B cell (primary cell): ENCODE results near the gene MAML2. TPM values are rescaled to one million over a fixed set of nuclear protein-coding genes. Genes with fewer than 3 reads are reported as not detected.

ENCODE experiments used
- ATAC-seq: fragments of 200-7000 bp; cut with Tn5 transposase; one replicate; pipeline ENCODE4 v1.10.0; 2021; ENCODE audit warnings: low read depth, mild to moderate bottlenecking, moderate number of reproducible peaks, moderate library complexity
- CTCF ChIA-PET: fragments of 350-600 bp; sonication (Branson Sonifier 250); formaldehyde crosslinking; loops from one replicate; lab custom pipeline; 2021; ENCODE audit warnings: antibody characterized with exemption, inconsistent platforms; lab: Charles Lee
- POLR2A ChIA-PET: fragments of 350-600 bp; sonication (Branson Sonifier 250); formaldehyde crosslinking; loops from one replicate; lab custom pipeline; 2021; ENCODE audit warnings: antibody characterized with exemption; lab: Charles Lee
- DNase-seq: peaks from one replicate; pipeline ENCODE4 v3.0.0; 2013
- H2AFZ ChIP-seq: 2 replicates; pipeline ENCODE4 v1.6.1; 2012; ENCODE audit warnings: mild to moderate bottlenecking, low read depth, low read length; ENCODE audit not compliant: insufficient read depth, poor library complexity, severe bottlenecking
- H3K27ac ChIP-seq, 2 donors: 1 replicate in 1 of 2; 2 replicates in 1 of 2; pipeline ENCODE4 v1.5.1; 2012 to 2013; ENCODE audit warnings: low read length in 2 of 2, mild to moderate bottlenecking in 2 of 2, moderate library complexity in 1 of 2
- H3K27me3 ChIP-seq, 4 experiments: fragments of 200-600 bp in 1 of 4; sonication (generic) in 1 of 4; replicated peaks in 1 of 4; 1 replicate in 2 of 4; 2 replicates in 2 of 4; pipeline versions ENCODE4 v1.6.1 to v1.7.0; 2013 to 2016; ENCODE audit warnings: low read length in 3 of 4, mild to moderate bottlenecking in 2 of 4, mixed read lengths in 1 of 4, moderate library complexity in 1 of 4; ENCODE audit not compliant: insufficient read depth in 4 of 4, control insufficient read depth in 3 of 4; ENCODE audit errors: control extremely low read depth in 1 of 4
- H3K36me3 ChIP-seq, 2 experiments: replicated peaks in 1 of 2; 1 replicate in 1 of 2; 2 replicates in 1 of 2; pipeline versions ENCODE4 v1.6.1 to v1.7.1; 2013; ENCODE audit warnings: low read length in 1 of 2; ENCODE audit not compliant: insufficient read depth in 2 of 2, control insufficient read depth in 1 of 2; ENCODE audit errors: control extremely low read depth in 1 of 2, extremely low read depth in 1 of 2
- H3K4me1 ChIP-seq, 2 donors: fragments of 200-600 bp in 1 of 2; sonication (generic) in 1 of 2; 1 replicate in 1 of 2; 2 replicates in 1 of 2; pipeline versions ENCODE4 v1.5.1 to v1.6.1; 2013 to 2017; ENCODE audit warnings: low read length in 2 of 2; ENCODE audit not compliant: control insufficient read depth in 2 of 2, insufficient read depth in 2 of 2
- H3K4me2 ChIP-seq: replicated peaks from 2 replicates; pipeline ENCODE3; 2012; ENCODE audit warnings: mild to moderate bottlenecking, low read depth, low read length; ENCODE audit not compliant: poor library complexity, severe bottlenecking
- H3K4me3 ChIP-seq, 5 experiments: fragments of 200-600 bp in 1 of 5; sonication (generic) in 1 of 5; 1 replicate in 3 of 5; 2 replicates in 2 of 5; pipeline versions ENCODE4 v1.5.1 to v1.7.0; 2011 to 2016; ENCODE audit warnings: low read length in 4 of 5, mild to moderate bottlenecking in 4 of 5, low read depth in 2 of 5, control low read depth in 1 of 5, moderate library complexity in 1 of 5; ENCODE audit not compliant: insufficient read depth in 1 of 5; ENCODE audit errors: control extremely low read depth in 1 of 5, extremely low read depth in 1 of 5
- H3K79me2 ChIP-seq: fragments of 200-600 bp; sonication (generic); one replicate; pipeline ENCODE4 v1.6.0; 2016; ENCODE audit warnings: low read length; ENCODE audit not compliant: control insufficient read depth, insufficient read depth
- H3K9ac ChIP-seq: fragments of 200-600 bp; sonication (generic); 2 replicates; pipeline ENCODE4 v1.6.1; 2017; ENCODE audit warnings: mild to moderate bottlenecking, low read length, moderate library complexity
- H3K9me3 ChIP-seq, 3 donors: one replicate each; pipeline versions ENCODE4 v1.6.1 to v1.7.1; 2013; ENCODE audit warnings: low read length in 2 of 3; ENCODE audit not compliant: control insufficient read depth in 2 of 3, insufficient read depth in 1 of 3; ENCODE audit errors: control extremely low read depth in 1 of 3
- H4K20me1 ChIP-seq: 2 replicates; pipeline ENCODE4 v1.6.0; 2012; ENCODE audit warnings: mild to moderate bottlenecking, low read length; ENCODE audit not compliant: insufficient read depth, control insufficient read depth, poor library complexity, severe bottlenecking
- H3K27ac Mint-ChIP-seq: one replicate; pipeline ENCODE4 v1.8.0; 2021; ENCODE audit warnings: mixed read lengths
- H3K27me3 Mint-ChIP-seq: one replicate; pipeline ENCODE4 v1.8.0; 2021; ENCODE audit warnings: mixed read lengths
- H3K4me1 Mint-ChIP-seq: one replicate; pipeline ENCODE4 v1.8.0; 2021; ENCODE audit warnings: mixed read lengths
- H3K4me3 Mint-ChIP-seq: one replicate; pipeline ENCODE4 v1.8.0; 2021; ENCODE audit warnings: mixed read lengths
- H3K9me3 Mint-ChIP-seq: one replicate; pipeline ENCODE4 v1.8.0; 2022; ENCODE audit warnings: mixed read lengths; ENCODE audit not compliant: insufficient read depth
- CTCF ChIP-seq: fragments of 200-600 bp; IDR thresholded peaks from one replicate; pipeline ENCODE4 v1.8.0; 2022; ENCODE audit warnings: antibody characterized with exemption, mild to moderate bottlenecking
- EZH2 ChIP-seq: IDR thresholded peaks from 2 replicates; pipeline ENCODE4 v1.6.1; 2012; ENCODE audit warnings: borderline replicate concordance, low read depth, mild to moderate bottlenecking, moderate library complexity, low read length; ENCODE audit not compliant: insufficient read depth, poor library complexity, severe bottlenecking
- whole genome bisulfite sequencing: methylation state at CpG from one replicate; pipeline ENCODE4 v1.1.5; 2013; ENCODE audit warnings: missing lambda C conversion rate; ENCODE audit not compliant: insufficient coverage; 5-methylcytosine and 5-hydroxymethylcytosine counted together
- intact Hi-C: fragments of 100-400 bp; cut with micrococcal nuclease; formaldehyde crosslinking; loops from one replicate; pipeline ENCODE4 v1.10.0; 2022
- polyA plus RNA-seq: library from polyadenylated mRNA; depleted of rRNA; stranded (reverse); fragments of >200 nt; gene quantifications from 2 replicates; pipeline ENCODE4 v1.2.3, GENCODE V29; 2012
- total RNA-seq, 2 donors: library from RNA; stranded (reverse); fragments of 120-200 nt in 1 of 2; gene quantifications; 1 replicate in 1 of 2; 2 replicates in 1 of 2; pipeline versions ENCODE4 v1.2.3 to v1.2.4, GENCODE V29; 2013 to 2022

The MAML2 gene
- total and polyA plus RNA-seq, 2 donors (not counting 1 experiment from before 2014, with no cell fraction given): 10.7 to 26.4 TPM

DNA sequence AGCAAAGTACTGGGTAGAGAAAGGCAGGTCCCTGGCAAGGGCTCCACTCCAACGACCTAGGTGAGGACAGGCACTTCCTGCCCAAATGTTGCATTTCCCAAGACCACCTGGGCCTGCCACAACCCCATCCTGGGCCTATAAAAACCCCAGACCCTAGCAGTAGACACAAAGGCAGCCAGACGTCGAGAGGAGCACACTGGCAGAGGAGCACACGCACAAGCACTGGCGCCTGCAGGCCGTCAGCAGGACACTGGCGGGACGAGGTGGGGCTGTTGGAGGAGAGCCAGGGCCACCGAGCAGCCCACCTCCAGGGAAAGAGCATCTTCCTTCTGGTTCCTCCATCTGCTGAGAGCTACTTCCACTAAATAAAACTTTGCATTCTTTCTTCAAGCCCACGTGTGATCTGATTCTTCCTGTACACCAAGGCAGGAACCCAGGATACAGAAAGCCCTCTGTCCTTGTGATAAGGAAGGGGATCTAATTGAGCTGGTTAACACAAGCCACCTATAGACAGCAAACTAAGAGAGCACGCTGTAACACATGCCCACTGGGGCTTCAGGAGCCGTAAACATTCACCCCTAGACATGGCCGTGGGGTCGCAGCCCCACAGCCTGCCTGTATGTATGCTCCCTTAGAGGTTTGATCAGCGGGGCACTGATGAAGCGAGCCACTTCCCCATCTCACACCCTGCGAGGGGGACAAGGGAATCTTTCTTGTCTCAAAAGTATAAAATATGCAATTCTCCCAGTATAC is 329.4 kb downstream of the MAML2 start:
- ChIA-PET CTCF (interaction anchor here (1.1 to 2.0 kb wide), 3 partner anchors 13 to 330 kb away, joined by 4 to 8 read pairs (median 5); partner anchors contain the start of gene MAML2), POLR2A (no interaction called here)
- ATAC-seq: peak; percentile 34
- H3K4me3 ChIP-seq: no peak overlapping the region
- no peaks in the 10 kb centered on the region for H3K36me3 ChIP-seq
- peak; percentile 38 for DNase-seq
- H3K27me3 ChIP-seq: no peaks in the 10 kb centered on the region
- H2AFZ ChIP-seq: peak overlapping the region; percentile 59
- peak overlapping the region; percentile 19 for H3K4me2 ChIP-seq
- TF ChIP-seq CTCF (no peak), EZH2 (no peak)
- H3K27me3 Mint-ChIP-seq: no peaks in the 10 kb centered on the region
- H3K9me3 ChIP-seq: peaks cover 0 to 5% (median 0%) of the 10 kb centered on the region in 3 donors
- peak overlapping the region; percentile 6 for H3K9ac ChIP-seq
- H3K9me3 Mint-ChIP-seq: no peaks in the 10 kb centered on the region
- H3K4me1 Mint-ChIP-seq: peaks cover 47% of the 10 kb centered on the region
- peak overlapping the region; percentile 53 to 79 for H3K27ac ChIP-seq
- 66% methylated on average over 13 of the region's 17 CpGs for WGBS
- peak overlapping the region; percentile 50 for H3K4me3 Mint-ChIP-seq
- H4K20me1 ChIP-seq: no peaks in the 10 kb centered on the region
- peak overlapping the region; percentile 82 for H3K27ac Mint-ChIP-seq
- intact Hi-C loops: no loop called here
- peaks cover 38% of the 10 kb centered on the region in 2 donors for H3K4me1 ChIP-seq
- H3K79me2 ChIP-seq: no peaks in the 10 kb centered on the region
